A673 (cell line): Measurements from ENCODE around the gene FMO5. TPM values are rescaled to one million over a fixed set of nuclear protein-coding genes. Genes with fewer than 3 reads are reported as not detected.

Source experiments
- BruUV-seq: library from RNA; stranded (reverse); fragments of 400-500 nt; replicated peaks from 2 replicates; lab custom pipeline; 2021; lab: Mats Ljungman, UMichigan
- CTCF ChIA-PET: fragments of 300-600 bp; sonication (Branson Sonifier 250); formaldehyde crosslinking; loops from one replicate; lab custom pipeline; 2022; ENCODE audit warnings: antibody characterized with exemption; lab: Charles Lee
- POLR2A ChIA-PET: fragments of 300-600 bp; sonication (Branson Sonifier 250); formaldehyde crosslinking; loops from one replicate; lab custom pipeline; 2022; ENCODE audit warnings: antibody characterized with exemption; ENCODE audit not compliant: low non-redundant PET; lab: Charles Lee
- DNase-seq: peaks from one replicate; pipeline ENCODE4 v3.0.0-alpha.2; 2015; ENCODE audit warnings: low spot score
- H3K27ac ChIP-seq: fragments of 200-600 bp; sonication (generic); 2 replicates; pipeline ENCODE4 v1.5.1; 2016; ENCODE audit warnings: mixed run types, low read depth, mild to moderate bottlenecking, mixed read lengths, antibody characterized with exemption, low read length; ENCODE audit not compliant: poor library complexity, severe bottlenecking
- H3K27me3 ChIP-seq: fragments of 200-600 bp; sonication (generic); replicated peaks from 2 replicates; pipeline ENCODE4 v1.6.1; 2017; ENCODE audit warnings: mixed run types, low read depth, mild to moderate bottlenecking, mixed read lengths, antibody characterized with exemption, low read length; ENCODE audit not compliant: insufficient read depth, poor library complexity
- H3K36me3 ChIP-seq: fragments of 200-600 bp; sonication (generic); 2 replicates; pipeline ENCODE4 v1.6.1; 2016; ENCODE audit warnings: mixed run types, mild to moderate bottlenecking, mixed read lengths, antibody characterized with exemption, low read length; ENCODE audit not compliant: insufficient read depth, poor library complexity, severe bottlenecking
- H3K4me1 ChIP-seq: fragments of 200-600 bp; sonication (generic); 2 replicates; pipeline ENCODE4 v1.6.1; 2017; ENCODE audit warnings: mixed run types, mild to moderate bottlenecking, mixed read lengths, antibody characterized with exemption, low read length; ENCODE audit not compliant: insufficient read depth, poor library complexity, severe bottlenecking
- H3K4me3 ChIP-seq: fragments of 200-600 bp; sonication (generic); 2 replicates; pipeline ENCODE4 v1.5.1; 2016; ENCODE audit warnings: low read depth, mixed run types, mild to moderate bottlenecking, mixed read lengths, low read length; ENCODE audit not compliant: poor library complexity, severe bottlenecking
- H3K9me3 ChIP-seq: fragments of 200-600 bp; sonication (generic); 2 replicates; pipeline ENCODE4 v1.6.1; 2016; ENCODE audit warnings: mixed run types, low read depth, mild to moderate bottlenecking, mixed read lengths, antibody characterized with exemption, low read length; ENCODE audit not compliant: poor library complexity, severe bottlenecking
- EZH2 ChIP-seq: fragments of 200-600 bp; sonication (generic); IDR thresholded peaks from 2 replicates; pipeline ENCODE4 v1.6.1; 2017; ENCODE audit warnings: borderline replicate concordance, low read depth, mild to moderate bottlenecking, mixed read lengths, antibody characterized with exemption, low read length; ENCODE audit not compliant: poor library complexity, severe bottlenecking
- intact Hi-C: fragments of 100-400 bp; cut with micrococcal nuclease; formaldehyde crosslinking; loops from one replicate; pipeline ENCODE4 v1.10.0; 2022; ENCODE audit not compliant: unreplicated experiment
- total RNA-seq: library from RNA; stranded (reverse); gene quantifications from 2 replicates; pipeline ENCODE4 v1.2.3, GENCODE V29; 2021
- TF ChIP-seq, protein P1 (sequence below): fragments of 300-800, 200-600 bp; sonication (generic); conservative IDR thresholded peaks from 2 replicates; pipeline ENCODE4 v1.5.1; 2017; ENCODE audit warnings: low read depth, mild to moderate bottlenecking, antibody characterized with exemption, low read length, moderate library complexity, mixed read lengths

FMO5 gene
- total RNA-seq, 1 experiment from 2014 or later, result 0.24 TPM

- ChIA-PET CTCF (no interaction called here), POLR2A (no interaction called here)
- no peaks in the 10 kb centered on the region for H3K27me3 ChIP-seq
- H3K9me3 ChIP-seq, result no peaks in the 10 kb centered on the region
- no peak for DNase-seq
- no peak overlapping the region for H3K4me3 ChIP-seq
- no peak overlapping the region for H3K27ac ChIP-seq
- TF ChIP-seq, protein P1, sequence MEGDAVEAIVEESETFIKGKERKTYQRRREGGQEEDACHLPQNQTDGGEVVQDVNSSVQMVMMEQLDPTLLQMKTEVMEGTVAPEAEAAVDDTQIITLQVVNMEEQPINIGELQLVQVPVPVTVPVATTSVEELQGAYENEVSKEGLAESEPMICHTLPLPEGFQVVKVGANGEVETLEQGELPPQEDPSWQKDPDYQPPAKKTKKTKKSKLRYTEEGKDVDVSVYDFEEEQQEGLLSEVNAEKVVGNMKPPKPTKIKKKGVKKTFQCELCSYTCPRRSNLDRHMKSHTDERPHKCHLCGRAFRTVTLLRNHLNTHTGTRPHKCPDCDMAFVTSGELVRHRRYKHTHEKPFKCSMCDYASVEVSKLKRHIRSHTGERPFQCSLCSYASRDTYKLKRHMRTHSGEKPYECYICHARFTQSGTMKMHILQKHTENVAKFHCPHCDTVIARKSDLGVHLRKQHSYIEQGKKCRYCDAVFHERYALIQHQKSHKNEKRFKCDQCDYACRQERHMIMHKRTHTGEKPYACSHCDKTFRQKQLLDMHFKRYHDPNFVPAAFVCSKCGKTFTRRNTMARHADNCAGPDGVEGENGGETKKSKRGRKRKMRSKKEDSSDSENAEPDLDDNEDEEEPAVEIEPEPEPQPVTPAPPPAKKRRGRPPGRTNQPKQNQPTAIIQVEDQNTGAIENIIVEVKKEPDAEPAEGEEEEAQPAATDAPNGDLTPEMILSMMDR, result no peak
- no peak for TF ChIP-seq EZH2
- intact Hi-C loops, result no loop called here
- no peaks in the 10 kb centered on the region for H3K36me3 ChIP-seq
- peaks cover 13% of the 10 kb centered on the region for H3K4me1 ChIP-seq
- BruUV-seq, result no TSS peak
These were observed 22.6 kb upstream of the FMO5 start for GRCh38 chr1:147247656-147248238.

GRCh38 chr1:147246910-147247655 is 21.9 kb upstream of the FMO5 start:
- no peak for DNase-seq
- H3K9me3 ChIP-seq, result no peaks in the 10 kb centered on the region
- no peak overlapping the region for H3K4me3 ChIP-seq
- ChIA-PET POLR2A (no interaction called here), CTCF (no interaction called here)
- intact Hi-C loops, result no loop called here
- TF ChIP-seq EZH2, result no peak
- TF ChIP-seq, protein P1, result no peak
- no peaks in the 10 kb centered on the region for H3K27me3 ChIP-seq
- H3K27ac ChIP-seq, result no peak overlapping the region
- BruUV-seq, result no TSS peak
- peaks cover 13% of the 10 kb centered on the region for H3K4me1 ChIP-seq
- no peaks in the 10 kb centered on the region for H3K36me3 ChIP-seq

DNA sequence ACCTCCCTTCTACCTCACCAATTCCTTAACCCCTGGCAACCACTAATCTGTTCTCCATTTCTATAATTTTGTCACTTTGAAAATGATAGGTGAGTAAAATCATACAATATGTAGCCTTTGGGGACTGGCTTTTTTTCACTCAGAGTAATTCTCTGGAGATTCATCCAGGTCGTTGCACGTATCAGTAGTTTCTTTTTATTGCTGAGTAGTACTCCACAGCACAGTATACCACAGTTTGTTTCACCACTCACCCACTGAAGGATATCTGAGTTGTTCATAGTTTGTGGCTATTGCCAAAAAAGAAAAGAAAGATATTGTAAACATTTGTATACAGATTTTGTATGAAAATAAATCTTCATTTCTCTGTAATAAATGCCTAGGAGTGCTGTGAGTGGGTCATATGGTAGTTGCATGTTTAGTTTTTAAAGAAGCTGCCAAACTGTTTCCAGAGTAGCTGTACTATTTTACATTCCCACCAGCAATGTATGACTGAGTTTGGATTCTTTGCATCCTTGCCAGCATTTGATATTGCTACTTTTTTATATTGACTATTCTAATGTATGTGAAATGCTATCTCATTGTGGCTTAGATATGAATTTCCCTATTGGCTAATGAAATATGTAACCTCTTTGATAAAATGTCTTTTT is 21.0 kb upstream of the FMO5 start:
- intact Hi-C loops, result no loop called here

More for the DNA sequence above, 21.0 kb upstream of the FMO5 start:
- Histone ChIP-seq H3K27ac (no peak overlapping the region), H3K9me3 (no peaks in the 10 kb centered on the region), H3K27me3 (no peaks in the 10 kb centered on the region), H3K4me3 (no peak overlapping the region), H3K36me3 (no peaks in the 10 kb centered on the region), H3K4me1 (peaks cover 13% of the 10 kb centered on the region)
- TF ChIP-seq EZH2, result no peak
- TF ChIP-seq, protein P1, result no peak
- CTCF ChIA-PET, result no interaction called here
- no peak for DNase-seq
- POLR2A ChIA-PET, result no interaction called here
- no TSS peak for BruUV-seq
